Spleen (tissue), 11 donors: Measurements from ENCODE around the gene MOGAT3. TPM values are rescaled to one million over a fixed set of nuclear protein-coding genes. Genes with fewer than 3 reads are reported as not detected.

Experiments used
- DNase-seq: peaks from one replicate; pipeline ENCODE4 v3.0.0-alpha.2; 2020
- H3K27ac ChIP-seq, 8 donors: fragments of 200-600 bp; sonication (generic) in 7 of 8; 1 replicate in 4 of 8; 2 replicates in 4 of 8; pipeline versions ENCODE4 v1.5.0 to v1.8.0; 2016 to 2021; ENCODE audit warnings: inconsistent platforms in 4 of 8, mild to moderate bottlenecking in 4 of 8, moderate library complexity in 1 of 8
- H3K27me3 ChIP-seq, 7 donors: fragments of 200-600 bp; sonication (generic) in 6 of 7; replicated peaks in 1 of 7; 1 replicate in 4 of 7; 2 replicates in 3 of 7; pipeline versions ENCODE4 v1.5.0 to v1.8.0; 2016 to 2021; ENCODE audit warnings: inconsistent platforms in 3 of 7, mild to moderate bottlenecking in 1 of 7
- H3K36me3 ChIP-seq, 6 donors: fragments of 200-600 bp; sonication (generic) in 5 of 6; 1 replicate in 4 of 6; 2 replicates in 2 of 6; pipeline versions ENCODE4 v1.5.0 to v1.8.0; 2016 to 2021; ENCODE audit warnings: inconsistent platforms in 2 of 6
- H3K4me1 ChIP-seq, 6 donors: fragments of 200-600 bp; sonication (generic) in 5 of 6; 1 replicate in 3 of 6; 2 replicates in 3 of 6; pipeline versions ENCODE4 v1.5.0 to v1.8.0; 2016 to 2021; ENCODE audit warnings: inconsistent platforms in 3 of 6
- H3K4me3 ChIP-seq, 8 donors: fragments of 200-600 bp; sonication (generic) in 7 of 8; 1 replicate in 4 of 8; 2 replicates in 4 of 8; pipeline versions ENCODE4 v1.5.0 to v1.8.0; 2016 to 2021; ENCODE audit warnings: inconsistent platforms in 4 of 8, mild to moderate bottlenecking in 4 of 8, moderate library complexity in 2 of 8
- H3K9me3 ChIP-seq, 8 donors: fragments of 200-600 bp; sonication (generic) in 7 of 8; 1 replicate in 4 of 8; 2 replicates in 4 of 8; pipeline versions ENCODE4 v1.5.0 to v1.8.0; 2016 to 2021; ENCODE audit warnings: inconsistent platforms in 4 of 8
- POLR2A ChIP-seq, 3 donors: fragments of 450-650 bp; IDR thresholded peaks; one replicate each; pipeline ENCODE4 v1.5.1; 2017; ENCODE audit warnings: antibody characterized with exemption in 3 of 3, mild to moderate bottlenecking in 1 of 3
- POLR2AphosphoS5 ChIP-seq, 3 donors: sonication (generic); formaldehyde crosslinking; IDR thresholded peaks; one replicate each; pipeline ENCODE4 v1.5.1; 2017; ENCODE audit warnings: antibody characterized with exemption in 3 of 3
- WGBS, 5 donors: extraction: QIAGEN DNeasy Blood & Tissue Kit in 3 of 5; methylation state at CpG; one replicate each; pipeline versions ENCODE4 v1.1.5 to v1.1.7; 2013 to 2018; 5-methylcytosine and 5-hydroxymethylcytosine counted together
- intact Hi-C: fragments of 100-400 bp; cut with DNase I; formaldehyde crosslinking; loops from one replicate; pipeline ENCODE4 v1.15.0; 2023; ENCODE audit warnings: low total_unique reads
- polyA plus RNA-seq, 3 donors: library from polyadenylated mRNA; stranded (reverse); fragments of 200-250 nt; gene quantifications; one replicate each; pipeline ENCODE4 v1.2.1, GENCODE V29; 2013
- total RNA-seq, 7 donors: library from RNA; depleted of rRNA in 3 of 7; stranded (reverse); fragments of >200 nt in 3 of 7; fragmentation: NEBNext Ultra II Directional in 4 of 7; extraction: Animal tissue kit (Norgen Biotek cat#: 25700) in 4 of 7; gene quantifications; one replicate each; pipeline versions ENCODE4 v1.1.0 to v1.2.1, GENCODE V29; 2016 to 2021
- TF ChIP-seq, protein P1 (sequence below), 11 experiments: fragments of 200-600 bp in 7 of 11; fragments of 450-650 bp in 4 of 11; sonication (generic) in 4 of 11; IDR thresholded peaks in 8 of 11; conservative IDR thresholded peaks in 3 of 11; 1 replicate in 7 of 11; 2 replicates in 4 of 11; pipeline versions ENCODE4 v1.4.0 to v1.8.0; 2016 to 2021; ENCODE audit warnings: antibody characterized with exemption in 11 of 11, inconsistent platforms in 4 of 11, mild to moderate bottlenecking in 1 of 11
- donor health status: healthy with polysubstance abuse.
- donor health status: DM: no; HTN: no; CAD: no; lungs with moderate emphysema.
- donor health status: DM: no; HTN: no; CAD: no.
- donor health status: Bipolar disorder and iron deficiency.
- donor health status: healthy.
- donor health status: DM: no; HTN: no; CAD: no.
- donor health status: DM: yes; HTN: yes; CAD: no.

Gene MOGAT3
- total and polyA plus RNA-seq, 10 donors = not detected

DNA sequence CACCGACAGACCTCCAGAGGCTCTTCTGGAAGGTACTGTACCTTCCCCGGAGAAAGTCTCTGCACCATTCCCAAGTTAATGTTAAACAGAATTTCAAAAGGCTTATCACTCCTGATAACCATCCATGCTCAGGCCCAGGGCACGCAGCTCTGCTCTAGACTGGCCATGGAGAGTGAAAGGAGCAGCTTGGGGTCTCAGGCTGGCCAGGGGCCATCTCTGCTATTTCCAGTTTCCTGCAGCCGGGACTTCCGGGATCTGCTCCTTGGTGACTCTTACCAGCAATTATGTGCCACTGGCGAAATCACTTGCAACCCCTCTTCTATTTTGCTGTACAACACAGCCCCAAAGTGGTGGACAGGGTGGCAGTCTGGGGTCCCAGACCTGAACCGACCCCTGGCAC, 30.8 kb upstream of the MOGAT3 start:
- Histone ChIP-seq H3K36me3 (peaks cover 0 to 85% (median 13%) of the 10 kb centered on the region in 6 donors), H3K27ac (peak overlapping the region in 5 of 8 donors; percentile 23 to 60 (median 49)), H3K4me1 (peaks cover 0 to 48% (median 23%) of the 10 kb centered on the region in 6 donors), H3K4me3 (peak overlapping the region in 2 of 8 donors; percentile 31 to 45), H3K27me3 (no peaks in the 10 kb centered on the region), H3K9me3 (no peaks in the 10 kb centered on the region)
- intact Hi-C loops = no loop called here
- 70 to 91% (median 83%) methylated on average over 6 to 7 of the region's 7 CpGs for WGBS, 5 donors
- DNase-seq = no peak
- TF ChIP-seq POLR2A (IDR thresholded peaks at IDR 0.05) = no peak
- TF ChIP-seq POLR2AphosphoS5 (IDR thresholded peaks at IDR 0.05) = no peak
- TF ChIP-seq, protein P1, sequence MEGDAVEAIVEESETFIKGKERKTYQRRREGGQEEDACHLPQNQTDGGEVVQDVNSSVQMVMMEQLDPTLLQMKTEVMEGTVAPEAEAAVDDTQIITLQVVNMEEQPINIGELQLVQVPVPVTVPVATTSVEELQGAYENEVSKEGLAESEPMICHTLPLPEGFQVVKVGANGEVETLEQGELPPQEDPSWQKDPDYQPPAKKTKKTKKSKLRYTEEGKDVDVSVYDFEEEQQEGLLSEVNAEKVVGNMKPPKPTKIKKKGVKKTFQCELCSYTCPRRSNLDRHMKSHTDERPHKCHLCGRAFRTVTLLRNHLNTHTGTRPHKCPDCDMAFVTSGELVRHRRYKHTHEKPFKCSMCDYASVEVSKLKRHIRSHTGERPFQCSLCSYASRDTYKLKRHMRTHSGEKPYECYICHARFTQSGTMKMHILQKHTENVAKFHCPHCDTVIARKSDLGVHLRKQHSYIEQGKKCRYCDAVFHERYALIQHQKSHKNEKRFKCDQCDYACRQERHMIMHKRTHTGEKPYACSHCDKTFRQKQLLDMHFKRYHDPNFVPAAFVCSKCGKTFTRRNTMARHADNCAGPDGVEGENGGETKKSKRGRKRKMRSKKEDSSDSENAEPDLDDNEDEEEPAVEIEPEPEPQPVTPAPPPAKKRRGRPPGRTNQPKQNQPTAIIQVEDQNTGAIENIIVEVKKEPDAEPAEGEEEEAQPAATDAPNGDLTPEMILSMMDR (IDR thresholded peaks at IDR 0.05 in 8 of 11, conservative IDR thresholded peaks at IDR 0.05 in 3 of 11) = no peak

DNA sequence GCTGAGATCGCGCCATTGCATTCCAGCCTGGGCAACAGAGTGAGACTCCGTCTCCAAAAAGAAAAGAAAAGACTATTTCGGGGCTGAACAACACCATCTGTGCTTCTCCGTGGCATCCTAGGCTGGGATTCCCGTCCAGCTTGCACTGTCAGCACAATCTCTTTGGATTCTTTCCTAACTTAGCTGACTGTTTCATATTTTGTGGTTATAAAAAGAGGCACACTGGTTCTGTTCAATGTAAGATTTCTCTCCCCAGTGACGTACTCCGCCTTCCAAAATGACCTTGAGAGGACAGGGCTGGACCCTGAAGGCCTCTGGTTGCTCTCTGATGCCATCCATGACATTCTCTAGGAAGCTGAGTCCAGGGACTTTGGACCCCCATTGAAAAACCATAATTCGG, 25.9 kb upstream of the MOGAT3 start:
- H3K9me3 ChIP-seq = no peaks in the 10 kb centered on the region
- TF ChIP-seq POLR2AphosphoS5 (IDR thresholded peaks at IDR 0.05) = no peak
- TF ChIP-seq, protein P1 (IDR thresholded peaks at IDR 0.05 in 8 of 11, conservative IDR thresholded peaks at IDR 0.05 in 3 of 11) = no peak
- no peak for TF ChIP-seq POLR2A (IDR thresholded peaks at IDR 0.05)
- no peak overlapping the region for H3K27ac ChIP-seq
- H3K36me3 ChIP-seq = peaks cover 8 to 98% (median 48%) of the 10 kb centered on the region in 6 donors
- no peak overlapping the region for H3K4me3 ChIP-seq
- 84 to 93% (median 93%) methylated on average over 9 of the region's 9 CpGs for WGBS, 5 donors
- no peaks in the 10 kb centered on the region for H3K27me3 ChIP-seq
- H3K4me1 ChIP-seq = peaks cover 0 to 26% (median 7%) of the 10 kb centered on the region in 6 donors
- intact Hi-C loops = no loop called here
- no peak for DNase-seq

DNA sequence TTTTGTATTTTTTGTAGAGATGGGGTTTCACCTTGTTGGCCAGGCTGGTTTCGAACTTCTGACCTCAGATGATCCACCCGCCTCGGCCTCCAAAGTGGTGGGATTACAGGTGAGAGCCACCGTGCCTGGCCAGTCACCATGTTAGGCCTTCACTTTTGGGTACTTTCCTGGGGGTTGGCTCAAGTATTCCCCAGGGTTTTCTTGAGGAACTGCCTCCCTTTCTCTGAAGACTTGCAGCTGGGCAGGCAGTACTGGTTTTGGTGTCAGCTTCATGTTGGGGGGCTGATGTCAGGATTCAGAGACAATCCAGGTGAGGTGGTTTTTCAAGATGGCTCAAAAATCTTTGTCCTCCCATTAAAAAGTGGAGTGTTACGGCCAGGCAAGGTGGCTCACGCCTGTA, 24.8 kb upstream of the MOGAT3 start:
- TF ChIP-seq, protein P1 (IDR thresholded peaks at IDR 0.05 in 8 of 11, conservative IDR thresholded peaks at IDR 0.05 in 3 of 11) = no peak
- TF ChIP-seq POLR2A (IDR thresholded peaks at IDR 0.05) (no peak), POLR2AphosphoS5 (IDR thresholded peaks at IDR 0.05) (no peak)
- DNase-seq = no peak
- H3K27me3 ChIP-seq = no peaks in the 10 kb centered on the region
- intact Hi-C loops = no loop called here
- H3K27ac ChIP-seq = no peak overlapping the region
- 91 to 97% (median 95%) methylated on average over 6 of the region's 6 CpGs for WGBS, 5 donors
- peaks cover 8 to 98% (median 48%) of the 10 kb centered on the region in 6 donors for H3K36me3 ChIP-seq
- H3K9me3 ChIP-seq = no peaks in the 10 kb centered on the region
- no peak overlapping the region for H3K4me3 ChIP-seq
- peaks cover 0 to 26% (median 6%) of the 10 kb centered on the region in 6 donors for H3K4me1 ChIP-seq

DNA sequence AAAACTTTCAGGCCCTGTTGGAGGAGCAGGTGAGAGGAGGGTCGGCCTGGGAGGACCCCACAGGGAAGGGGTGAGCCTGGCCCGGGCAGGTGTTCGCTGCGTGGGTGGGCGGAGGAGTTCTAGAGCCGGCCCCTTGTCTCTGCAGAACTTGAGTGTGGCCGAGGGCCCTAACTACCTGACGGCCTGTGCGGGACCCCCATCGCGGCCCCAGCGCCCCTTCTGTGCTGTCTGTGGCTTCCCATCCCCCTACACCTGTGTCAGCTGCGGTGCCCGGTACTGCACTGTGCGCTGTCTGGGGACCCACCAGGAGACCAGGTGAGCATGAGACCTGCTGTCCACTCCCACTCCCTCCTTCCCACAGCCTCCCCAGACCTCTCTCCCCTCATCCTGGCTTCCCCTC, 22.7 kb upstream of the MOGAT3 start:
- Histone ChIP-seq H3K9me3 (no peaks in the 10 kb centered on the region), H3K4me3 (no peak overlapping the region), H3K36me3 (peaks cover 8 to 79% (median 47%) of the 10 kb centered on the region in 6 donors), H3K27me3 (no peaks in the 10 kb centered on the region), H3K27ac (no peak overlapping the region), H3K4me1 (peaks cover 12 to 43% (median 26%) of the 10 kb centered on the region in 6 donors)
- TF ChIP-seq, protein P1 (IDR thresholded peaks at IDR 0.05 in 8 of 11, conservative IDR thresholded peaks at IDR 0.05 in 3 of 11) = no peak
- no peak for TF ChIP-seq POLR2A (IDR thresholded peaks at IDR 0.05)
- TF ChIP-seq POLR2AphosphoS5 (IDR thresholded peaks at IDR 0.05) = peak in 1 of 3 donors; percentile 23
- WGBS, 5 donors = 92 to 98% (median 98%) methylated on average over 15 of the region's 15 CpGs
- intact Hi-C loops = no loop called here
- DNase-seq = no peak
